ENCODE measurements around the gene CHST4.

DNA sequence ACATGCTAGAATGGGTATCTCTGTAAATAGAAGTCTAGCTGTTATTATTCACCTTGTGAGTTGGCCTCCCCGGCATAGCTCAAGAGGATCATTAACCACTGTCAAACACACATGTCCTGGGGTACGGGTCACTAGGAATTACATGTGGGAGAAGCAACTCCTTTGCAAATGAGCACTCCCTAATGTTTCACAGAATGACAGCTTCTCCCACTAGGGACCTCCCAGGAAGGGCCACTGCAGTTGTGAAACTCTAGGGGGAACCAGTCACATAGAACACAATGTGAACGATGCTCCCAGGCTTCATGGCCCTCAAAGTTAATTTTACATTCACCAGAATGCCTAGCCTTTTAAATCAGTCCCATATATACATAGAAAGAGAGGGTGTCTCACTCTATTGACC lies 24.7 kb upstream of the CHST4 start:
- TF ChIP-seq, protein P1, sequence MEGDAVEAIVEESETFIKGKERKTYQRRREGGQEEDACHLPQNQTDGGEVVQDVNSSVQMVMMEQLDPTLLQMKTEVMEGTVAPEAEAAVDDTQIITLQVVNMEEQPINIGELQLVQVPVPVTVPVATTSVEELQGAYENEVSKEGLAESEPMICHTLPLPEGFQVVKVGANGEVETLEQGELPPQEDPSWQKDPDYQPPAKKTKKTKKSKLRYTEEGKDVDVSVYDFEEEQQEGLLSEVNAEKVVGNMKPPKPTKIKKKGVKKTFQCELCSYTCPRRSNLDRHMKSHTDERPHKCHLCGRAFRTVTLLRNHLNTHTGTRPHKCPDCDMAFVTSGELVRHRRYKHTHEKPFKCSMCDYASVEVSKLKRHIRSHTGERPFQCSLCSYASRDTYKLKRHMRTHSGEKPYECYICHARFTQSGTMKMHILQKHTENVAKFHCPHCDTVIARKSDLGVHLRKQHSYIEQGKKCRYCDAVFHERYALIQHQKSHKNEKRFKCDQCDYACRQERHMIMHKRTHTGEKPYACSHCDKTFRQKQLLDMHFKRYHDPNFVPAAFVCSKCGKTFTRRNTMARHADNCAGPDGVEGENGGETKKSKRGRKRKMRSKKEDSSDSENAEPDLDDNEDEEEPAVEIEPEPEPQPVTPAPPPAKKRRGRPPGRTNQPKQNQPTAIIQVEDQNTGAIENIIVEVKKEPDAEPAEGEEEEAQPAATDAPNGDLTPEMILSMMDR (IDR thresholded peaks at IDR 0.05) = no peak
- TF ChIP-seq EP300 (IDR thresholded peaks at IDR 0.05) (no peak), POLR2A (IDR thresholded peaks at IDR 0.05) (no peak), POLR2AphosphoS5 (IDR thresholded peaks at IDR 0.05) (no peak)
